GM12801 (cell line): ENCODE data around the gene TMEM63C.

ENCODE experiments used
- CTCF ChIP-seq: IDR thresholded peaks from one replicate; pipeline ENCODE4 v1.5.1; 2011; ENCODE audit warnings: control low read depth; ENCODE audit not compliant: insufficient read length; ENCODE audit errors: extremely low read depth

TMEM63C gene

GRCh38 chr14:77200406-77200985, 18.9 kb downstream of the TMEM63C start:
- TF ChIP-seq CTCF = no peak

DNA sequence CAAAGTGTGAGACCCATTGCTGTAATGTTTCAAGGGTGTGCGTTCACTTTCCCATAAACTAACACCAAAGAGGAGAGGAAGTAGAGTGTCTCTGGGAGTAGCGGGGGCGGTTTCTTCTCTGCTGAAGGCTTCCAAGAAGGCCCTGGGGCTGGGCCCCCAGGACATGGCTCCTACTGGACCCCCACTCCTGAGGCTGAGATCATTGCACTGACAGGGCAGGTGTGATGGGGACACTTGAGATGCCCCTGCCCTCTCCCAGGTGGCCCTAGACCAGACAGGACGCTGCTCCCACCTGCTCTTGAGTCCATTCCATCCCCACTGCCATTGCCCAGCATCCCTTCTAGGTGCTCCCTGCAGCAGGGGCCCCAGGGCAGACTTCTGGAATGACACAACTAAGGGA, 20.1 kb downstream of the TMEM63C start:
- TF ChIP-seq CTCF = no peak

DNA sequence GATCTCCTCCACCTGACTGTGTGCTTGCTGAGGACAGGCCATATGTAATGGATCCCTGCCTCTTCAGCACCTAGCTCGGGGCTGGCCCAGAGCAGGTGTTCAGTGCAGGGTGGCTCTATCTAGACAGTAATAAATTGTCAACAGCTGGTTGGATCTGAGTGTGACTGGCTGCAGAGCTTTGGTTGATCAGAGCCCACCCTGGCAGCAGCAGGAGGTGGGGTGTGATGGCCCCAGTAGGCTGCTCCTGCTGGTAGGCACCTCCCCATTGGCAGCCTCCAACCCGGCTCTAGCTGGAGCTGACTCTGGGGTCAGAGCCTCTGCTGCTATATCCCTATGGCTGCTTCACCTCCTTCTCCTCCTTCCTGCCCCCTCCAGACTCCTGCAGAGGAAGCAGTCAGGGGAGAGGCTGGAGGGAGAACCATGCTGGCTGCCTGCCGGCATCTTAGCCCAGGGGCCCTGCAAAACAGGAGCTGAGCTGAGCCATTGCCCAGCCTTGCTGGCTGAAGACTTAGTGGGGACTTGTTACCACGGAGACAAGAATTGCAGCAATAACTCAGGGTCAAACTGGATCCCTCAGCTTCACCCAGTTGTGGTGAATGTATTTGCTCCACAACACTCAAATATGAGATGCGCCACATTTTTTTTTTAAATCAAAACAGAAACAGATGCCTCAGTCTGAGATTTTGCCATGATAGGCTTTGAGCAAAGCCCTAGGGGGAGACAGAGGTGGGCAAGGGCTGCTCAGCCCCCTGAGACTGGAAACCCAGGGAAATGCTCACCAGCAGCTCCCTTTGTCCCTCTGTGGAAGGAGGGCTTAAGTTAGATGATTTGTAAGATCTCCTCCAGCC, 22.2 kb downstream of the TMEM63C start:
- TF ChIP-seq CTCF = no peak

- no peak for TF ChIP-seq CTCF
These were observed 22.8 kb downstream of the TMEM63C start for GRCh38 chr14:77204459-77204771.

DNA sequence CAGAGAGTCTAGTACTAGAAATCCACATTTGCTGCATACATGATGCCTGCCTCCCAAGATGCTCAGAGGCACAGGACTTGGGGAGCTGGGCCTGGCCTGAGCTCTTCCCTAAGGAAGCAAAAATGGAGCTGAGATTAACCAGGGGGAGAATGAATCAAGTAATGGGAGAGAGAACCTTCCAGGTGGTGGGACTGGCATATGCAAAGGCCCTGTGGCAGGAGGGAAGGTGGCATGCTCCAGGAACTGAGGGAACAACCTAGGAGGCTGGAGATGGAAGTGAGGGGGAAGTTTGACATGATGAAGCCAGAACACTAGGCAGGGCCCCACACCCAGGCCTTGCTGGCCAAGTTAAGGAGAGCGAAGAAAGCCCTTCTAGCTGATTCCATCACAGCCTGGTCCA, 23.3 kb downstream of the TMEM63C start:
- no peak for TF ChIP-seq CTCF

DNA sequence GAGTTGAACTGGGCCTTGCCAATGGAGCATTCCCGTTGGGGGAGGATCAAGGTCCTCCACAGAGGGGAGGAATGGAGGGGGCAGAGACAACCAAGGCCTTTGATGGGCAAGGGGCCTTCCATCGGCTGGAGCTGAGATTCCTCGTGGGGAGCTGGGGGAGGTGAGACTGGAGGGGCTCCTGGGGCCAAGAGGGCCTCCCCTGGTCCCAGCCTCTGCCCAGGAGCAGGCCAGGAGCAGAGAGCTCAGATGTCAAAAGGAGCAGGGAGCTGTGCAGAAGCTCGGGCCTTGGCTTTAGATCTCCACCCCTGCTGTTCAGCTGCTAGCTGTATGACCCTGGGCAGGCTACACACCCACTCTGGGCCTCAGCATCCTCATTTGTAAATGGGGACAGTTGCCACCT, 24.0 kb downstream of the TMEM63C start:
- TF ChIP-seq CTCF = no peak

DNA sequence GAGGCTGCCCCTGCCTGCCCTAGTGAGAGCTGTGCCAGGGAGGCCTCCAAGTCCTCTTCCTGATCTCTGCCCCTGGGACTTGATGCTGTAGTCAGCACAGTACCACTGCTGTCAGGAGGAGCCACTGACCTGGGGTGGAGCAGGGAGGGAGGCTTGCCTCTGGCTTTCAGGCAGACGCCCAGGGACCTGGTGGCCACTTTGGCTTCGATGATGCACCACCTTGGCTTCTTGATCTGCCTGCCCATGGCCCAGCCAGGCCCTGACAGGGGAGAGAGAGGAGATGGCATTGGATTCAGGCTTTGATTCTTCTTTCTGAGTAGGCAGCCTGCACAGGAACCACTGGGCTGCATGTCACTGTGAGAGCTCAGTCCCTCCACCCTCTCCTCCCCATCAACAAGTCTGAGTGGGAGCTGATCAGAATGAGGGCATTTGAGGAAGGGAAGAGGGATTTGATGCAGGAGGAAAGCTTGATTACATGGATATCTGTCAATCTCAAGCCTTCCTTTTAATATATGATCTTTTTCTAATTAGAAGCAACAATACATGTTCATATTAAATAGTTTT, 24.7 kb downstream of the TMEM63C start:
- TF ChIP-seq CTCF = no peak
